ENCODE data around the gene OR52I2.

DNA sequence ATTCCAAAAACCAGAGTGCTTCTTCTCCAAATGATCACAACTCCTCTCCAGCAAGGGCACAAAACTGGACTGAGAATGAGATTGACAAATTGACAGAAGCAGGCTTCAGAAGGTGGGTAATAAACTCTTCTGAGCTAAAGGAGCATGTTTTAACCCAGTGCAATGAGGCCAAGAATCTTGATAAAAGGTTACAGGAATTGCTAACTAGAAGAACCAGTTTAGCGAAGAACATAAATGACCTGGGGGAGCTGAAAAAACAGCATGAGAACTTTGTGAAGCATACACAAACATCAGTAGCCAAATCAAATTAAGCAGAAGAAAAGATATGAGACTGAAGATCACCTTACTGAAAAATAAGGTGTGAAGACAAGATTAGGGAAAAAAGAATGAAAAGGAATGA is 21.1 kb upstream of the OR52I2 start:
- TF ChIP-seq GATA2 (IDR thresholded peaks at IDR 0.05; ENCODE audit: low read depth, low read length) (no peak), GATA3 (IDR thresholded peaks at IDR 0.05; ENCODE audit: low read depth, low read length) (no peak)
